GM21786 (cell line): ENCODE data around the gene USP17L5.
"Not testable (repeated sequence)": the region's sequence is repeated elsewhere in the genome, so short reads cannot be mapped to it uniquely, and the experiment has no call there.

Experiments
- ATAC-seq: cut with Tn5 transposase; IDR thresholded peaks from one replicate; pipeline ENCODE4 v1.9.1; 2021; ENCODE audit not compliant: unreplicated experiment

Gene USP17L5

GRCh38 chr4:9339103-9339502, at the start of gene USP17L5:
USP17L5 (plus strand) TSS chr4:9339403; CDS start chr4:9339403, 0 bp downstream.
- not testable (repeated sequence) for ATAC-seq

- ATAC-seq, result not testable (repeated sequence)
These were observed 15.0 kb upstream of the USP17L5 start for GRCh38 chr4:9324191-9324590.

- ATAC-seq, result not testable (repeated sequence)
These were observed 14.3 kb upstream of the USP17L5 start, which contains the start of gene USP17L24 for GRCh38 chr4:9324865-9325264. USP17L24 (plus strand) TSS chr4:9325165; CDS start chr4:9325165, 0 bp downstream.

GRCh38 chr4:9329611-9330010, 9.6 kb upstream of the USP17L5 start, which contains the start of gene USP17L25:
USP17L25 (plus strand) TSS chr4:9329911; CDS start chr4:9329911, 0 bp downstream.
- not testable (repeated sequence) for ATAC-seq

GRCh38 chr4:9334358-9334757, 4.8 kb upstream of the USP17L5 start, which contains the start of gene USP17L26:
USP17L26 (plus strand) TSS chr4:9334658; CDS start chr4:9334658, 0 bp downstream.
- ATAC-seq, result not testable (repeated sequence)

GRCh38 chr4:9343848-9344247, 4.6 kb downstream of the USP17L5 start, which contains the start of gene USP17L27:
USP17L27 (plus strand) TSS chr4:9344148; CDS start chr4:9344148, 0 bp downstream.
- not testable (repeated sequence) for ATAC-seq

GRCh38 chr4:9348593-9348992, 9.4 kb downstream of the USP17L5 start, which contains the start of gene USP17L28:
USP17L28 (plus strand) TSS chr4:9348893; CDS start chr4:9348893, 0 bp downstream.
- not testable (repeated sequence) for ATAC-seq

- not testable (repeated sequence) for ATAC-seq
These were observed 11.7 kb downstream of the USP17L5 start for GRCh38 chr4:9350866-9351265.

GRCh38 chr4:9353338-9353737, 14.1 kb downstream of the USP17L5 start, which contains the start of gene USP17L29:
USP17L29 (plus strand) TSS chr4:9353638; CDS start chr4:9353638, 0 bp downstream.
- not testable (repeated sequence) for ATAC-seq

- ATAC-seq, result not testable (repeated sequence)
These were observed 23.6 kb downstream of the USP17L5 start, which contains the start of gene USP17L30 for GRCh38 chr4:9362829-9363228. USP17L30 (plus strand) TSS chr4:9363129; CDS start chr4:9363129, 0 bp downstream.

- not testable (repeated sequence) for ATAC-seq
These were observed 40.7 kb downstream of the USP17L5 start for GRCh38 chr4:9379881-9380280.

- not testable (repeated sequence) for ATAC-seq
These were observed 41.9 kb downstream of the USP17L5 start for GRCh38 chr4:9381012-9381534.

- no peak for ATAC-seq
These were observed 44.9 kb downstream of the USP17L5 start for GRCh38 chr4:9384126-9384525.

- not testable (repeated sequence) for ATAC-seq
These were observed 49.8 kb downstream of the USP17L5 start for GRCh38 chr4:9389001-9389400.
